GM18517 (cell line): Measurements from ENCODE around the gene PAX6.

Experiments
- ATAC-seq: cut with Tn5 transposase; IDR thresholded peaks from one replicate; pipeline ENCODE4 v1.9.1; 2021; ENCODE audit warnings: mild to moderate bottlenecking, moderate library complexity; ENCODE audit not compliant: unreplicated experiment

The PAX6 gene

DNA sequence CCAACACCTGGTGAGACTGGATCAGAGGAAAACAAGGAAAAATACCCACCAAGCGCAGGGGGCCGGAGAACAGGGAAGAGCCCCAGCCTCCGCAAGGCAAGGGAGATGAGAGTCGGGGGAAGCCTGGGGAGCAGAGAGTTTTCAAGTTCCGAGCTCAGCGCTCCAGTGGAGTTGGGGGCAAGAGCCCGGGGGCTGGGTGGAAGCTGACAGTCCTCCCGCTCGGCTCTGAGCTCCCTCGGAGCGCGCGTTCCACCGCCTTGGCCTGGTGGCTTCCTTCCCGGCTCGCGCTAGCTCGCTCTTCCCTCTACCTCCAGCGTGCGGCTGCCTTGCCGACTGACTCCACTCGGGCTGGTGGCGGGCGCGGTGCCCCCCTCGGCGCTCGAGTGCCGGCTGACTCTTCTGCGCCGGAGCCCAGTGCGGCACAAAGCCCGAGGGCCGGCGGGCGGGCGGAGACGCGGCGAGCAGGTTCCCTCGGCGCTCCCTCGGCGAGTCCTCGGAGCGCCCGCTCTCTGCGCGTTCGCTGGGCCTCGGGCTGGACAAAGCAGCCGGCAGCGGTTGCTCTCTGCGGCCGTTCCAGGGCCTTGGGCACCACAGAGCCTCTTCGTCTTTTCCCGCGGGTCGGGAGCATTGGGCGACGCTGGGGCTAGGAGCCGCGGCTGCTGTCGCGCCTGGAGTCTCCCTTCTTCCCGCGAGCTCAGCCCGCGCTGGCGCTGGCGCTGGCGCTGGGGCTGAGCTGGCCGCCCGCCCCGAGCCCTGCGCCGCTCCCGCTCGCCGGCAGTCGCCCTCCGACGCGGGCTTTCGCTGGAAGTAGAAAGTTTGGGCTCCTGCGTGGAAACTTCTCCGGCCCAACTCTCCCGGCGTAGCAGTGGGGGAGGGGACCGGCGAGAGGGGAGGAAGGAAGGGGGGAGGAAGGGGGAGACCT lies 1.0 kb downstream of the PAX6 start:
- ATAC-seq: no peak

DNA sequence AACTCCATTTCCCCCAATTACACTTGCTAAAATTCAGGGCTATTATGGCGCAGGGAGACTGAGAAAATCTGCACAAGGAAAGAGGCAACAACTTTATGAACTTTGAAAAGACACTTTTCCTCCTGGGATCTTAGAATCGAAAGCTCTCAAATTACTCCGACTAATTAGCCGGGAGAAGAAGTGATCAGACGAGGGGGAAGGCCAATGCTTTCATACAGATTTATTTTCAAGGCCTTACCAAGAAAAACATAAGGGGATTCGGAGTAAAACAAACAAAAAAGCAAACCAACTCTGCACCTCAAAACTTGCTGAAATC lies 1.6 kb downstream of the PAX6 start:
- no peak for ATAC-seq

DNA sequence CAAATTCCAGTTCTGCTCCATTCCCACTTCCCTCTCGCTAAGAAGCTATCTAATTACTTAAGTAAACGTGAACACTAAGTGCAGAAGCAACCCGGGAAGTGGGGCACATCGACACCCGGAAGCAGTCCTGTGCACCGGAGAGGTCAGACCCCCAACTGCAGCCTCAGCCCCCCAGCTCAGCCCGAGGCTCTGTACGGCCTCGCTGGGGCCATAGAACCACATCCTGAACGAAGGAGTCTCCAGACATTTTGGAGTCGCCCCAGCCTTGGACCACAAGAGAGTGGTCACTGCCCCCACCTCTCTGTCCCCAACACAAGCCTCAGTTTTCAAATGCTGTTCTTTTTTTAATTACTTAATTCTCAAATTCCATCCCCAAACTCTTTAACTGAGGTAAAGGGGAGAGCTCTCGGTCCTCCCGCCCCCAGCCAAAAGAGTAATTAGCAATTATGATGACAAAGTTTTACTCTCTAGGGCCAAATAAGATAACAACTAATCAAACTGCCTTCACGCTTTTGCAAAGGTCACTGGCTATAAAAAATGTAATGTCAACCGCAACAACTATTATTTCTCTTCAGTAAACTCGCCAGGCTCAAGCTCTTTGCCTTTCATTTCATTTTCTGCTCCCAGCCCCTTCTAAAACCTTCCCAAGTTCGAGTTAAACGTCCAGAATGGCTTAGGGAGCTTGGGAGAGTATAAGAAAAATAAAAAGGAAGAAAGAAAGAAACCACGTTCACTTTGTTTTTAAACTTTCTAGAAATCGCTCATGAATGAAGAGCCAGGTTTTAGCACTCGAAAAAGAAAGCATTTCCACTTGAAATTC lies 2.2 kb downstream of the PAX6 start:
- ATAC-seq: no peak

DNA sequence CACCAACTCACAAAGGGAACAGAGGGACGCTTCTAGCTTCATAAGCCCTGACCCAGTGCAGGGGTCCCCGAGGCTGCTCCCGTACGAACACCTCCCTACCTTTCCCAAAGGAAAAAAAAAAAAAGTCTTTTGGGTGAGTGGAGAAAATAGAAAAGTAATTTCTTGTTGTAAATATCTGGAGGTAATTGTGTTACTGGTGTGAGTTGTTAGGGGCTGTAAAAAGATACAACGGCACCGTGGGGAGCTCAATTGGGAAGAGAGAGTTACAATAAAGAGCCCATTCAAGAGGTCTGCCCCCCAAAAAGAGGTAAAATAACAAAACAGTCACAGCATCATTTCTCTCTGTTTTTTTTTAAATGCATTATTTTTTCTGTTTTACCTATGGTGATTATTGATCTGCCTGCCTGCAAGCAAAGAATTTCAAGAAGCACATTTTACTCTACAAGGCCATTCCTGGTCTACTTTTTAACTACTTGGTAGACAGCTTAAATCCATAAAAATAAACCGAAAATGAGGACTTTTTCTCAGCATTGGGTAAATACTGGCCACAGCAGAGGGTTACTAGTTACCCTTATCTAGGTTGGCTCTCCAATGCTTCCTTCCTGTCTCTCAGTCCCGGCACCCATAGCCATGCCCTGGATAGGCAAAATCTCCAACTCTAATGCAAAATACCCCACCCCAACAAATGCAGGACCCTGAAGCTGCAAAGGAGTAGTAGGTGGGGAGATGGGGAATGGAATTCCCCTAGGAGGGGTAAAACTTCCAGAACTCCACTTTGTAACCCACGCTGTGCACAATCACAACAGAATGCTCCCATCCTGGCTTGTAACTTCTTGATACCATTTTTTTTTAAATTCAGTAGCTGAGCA lies 3.1 kb downstream of the PAX6 start:
- ATAC-seq: no peak

DNA sequence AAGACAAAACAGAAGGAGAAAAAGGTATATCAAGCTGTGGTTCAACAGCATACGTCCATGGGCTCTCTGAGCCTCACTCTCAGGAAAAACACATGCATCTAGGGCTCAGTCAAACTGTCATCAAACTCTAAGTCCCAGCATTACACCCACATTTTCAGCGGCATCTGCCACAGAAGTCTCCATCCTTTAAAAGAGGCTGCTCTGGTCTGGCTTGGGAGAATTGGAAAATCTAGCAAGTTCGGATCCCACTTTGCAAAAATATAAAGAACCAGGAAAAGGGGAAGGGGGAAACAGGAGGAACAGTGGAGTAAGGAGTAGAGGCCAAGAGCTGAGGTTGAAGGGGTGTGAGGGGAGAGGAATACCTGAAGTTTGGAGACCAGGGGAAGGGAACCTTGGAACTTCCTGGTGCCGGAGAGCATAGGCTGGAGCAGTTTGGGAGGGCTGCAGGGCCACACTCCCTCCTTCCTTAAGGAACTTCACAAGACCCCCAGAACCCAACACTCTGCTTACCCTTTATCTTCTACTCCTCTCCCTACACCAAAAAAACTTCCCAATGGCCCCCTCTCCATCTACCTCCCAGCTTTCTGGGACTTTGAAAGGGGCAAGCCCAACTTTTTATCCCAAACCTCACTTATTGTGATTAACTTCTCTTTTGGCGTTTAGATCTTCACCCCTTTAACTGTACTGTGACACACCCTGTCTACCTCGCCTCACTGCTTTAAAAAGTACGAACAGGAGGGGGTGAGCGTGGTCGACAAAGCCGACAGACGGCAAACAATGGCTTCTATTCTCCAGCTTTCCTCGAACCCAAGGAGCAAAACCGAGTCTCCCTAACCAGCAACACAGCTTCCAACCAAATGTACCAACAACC lies 4.0 kb downstream of the PAX6 start:
- no peak for ATAC-seq

DNA sequence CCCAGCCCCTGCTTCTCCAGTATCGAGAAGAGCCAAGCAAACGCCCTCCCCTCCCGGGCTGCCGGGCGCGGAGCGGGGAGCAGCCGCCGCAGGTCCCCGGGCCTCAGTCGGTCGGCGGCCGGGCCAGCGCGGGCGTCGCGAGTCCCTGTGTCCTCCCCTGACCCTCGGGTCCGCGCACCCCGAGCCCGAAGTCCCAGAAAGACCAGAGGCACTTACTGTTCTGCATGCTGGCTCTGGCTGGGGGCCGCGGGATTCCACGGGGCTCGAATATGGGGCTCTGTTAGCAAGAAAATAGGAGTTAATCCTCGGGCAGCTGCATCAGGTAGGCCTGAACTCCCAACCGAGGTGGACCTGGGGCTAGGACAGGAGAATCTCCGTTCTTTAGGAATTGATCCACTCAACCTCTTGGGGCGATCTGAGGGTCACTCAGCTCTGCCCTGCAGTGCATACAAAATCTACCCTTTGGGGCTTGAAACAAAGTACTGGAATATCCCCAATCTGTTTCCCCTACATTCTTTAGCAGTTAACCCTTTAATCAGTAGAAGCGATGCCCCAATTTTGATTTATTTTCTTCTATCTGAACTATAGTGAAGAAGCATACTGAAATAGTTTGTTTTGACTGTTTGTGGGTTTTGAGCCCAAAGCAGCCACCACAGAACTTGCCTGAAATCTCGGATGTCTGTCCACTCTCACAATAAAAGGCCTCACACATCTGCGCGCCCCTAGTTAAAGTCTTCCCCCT lies 4.8 kb downstream of the PAX6 start:
- no peak for ATAC-seq

DNA sequence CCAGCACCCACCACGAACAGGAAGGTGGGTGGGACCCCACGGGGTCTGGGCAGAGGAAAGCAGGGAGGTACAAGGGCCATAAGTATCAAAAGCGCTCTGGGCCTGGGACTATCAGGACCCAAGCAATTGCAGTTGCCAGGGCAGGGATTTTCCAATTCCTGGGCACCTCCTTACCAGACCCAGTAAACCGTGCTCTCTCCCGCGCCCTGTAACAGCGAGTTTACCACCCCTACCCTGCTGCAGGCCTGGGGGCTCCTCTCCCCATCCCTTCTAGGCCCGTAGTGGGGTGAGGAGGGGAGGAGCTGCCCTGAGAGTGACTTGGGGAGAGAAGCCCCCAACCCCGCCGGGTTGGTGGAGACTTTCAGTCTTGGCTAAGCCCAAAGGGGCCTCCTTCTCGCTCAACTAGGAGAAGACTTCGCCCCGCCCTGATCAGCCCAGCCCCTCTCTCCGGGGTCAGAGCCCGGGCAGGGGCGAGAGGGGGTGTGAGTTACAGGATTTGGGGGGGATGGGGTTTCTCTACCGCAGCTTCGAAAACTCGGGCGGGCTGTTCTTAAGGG lies 5.4 kb downstream of the PAX6 start:
- ATAC-seq: no peak

DNA sequence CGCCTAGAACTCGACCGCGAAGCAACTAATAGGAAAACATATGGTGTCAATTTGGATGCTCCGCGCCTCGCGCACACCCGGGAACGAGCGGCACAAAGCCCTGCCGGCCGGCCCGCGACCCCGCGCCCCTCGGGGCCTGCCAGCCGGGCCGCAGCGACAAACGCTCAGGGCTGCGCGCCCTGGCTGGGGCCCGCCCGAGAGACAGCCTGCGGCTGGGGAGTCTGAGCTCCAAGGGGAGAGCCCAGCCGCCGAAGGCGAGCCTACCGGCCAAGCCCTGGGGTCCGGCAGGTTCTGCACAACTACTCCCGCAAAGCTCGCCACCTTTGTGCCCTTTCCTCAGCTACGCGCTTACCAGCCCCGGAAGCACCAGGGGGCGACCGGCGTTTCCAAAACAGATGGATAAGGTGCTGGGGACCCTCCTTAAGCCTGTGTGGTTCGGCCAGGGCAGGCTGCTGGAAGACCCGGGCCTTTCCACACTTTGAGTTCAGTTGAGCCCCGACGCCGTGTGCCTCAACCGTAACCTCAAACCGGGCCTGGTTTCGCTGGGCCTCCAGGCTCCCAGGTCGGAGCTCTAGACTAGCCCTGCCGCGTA lies 6.0 kb downstream of the PAX6 start:
- ATAC-seq: no peak

DNA sequence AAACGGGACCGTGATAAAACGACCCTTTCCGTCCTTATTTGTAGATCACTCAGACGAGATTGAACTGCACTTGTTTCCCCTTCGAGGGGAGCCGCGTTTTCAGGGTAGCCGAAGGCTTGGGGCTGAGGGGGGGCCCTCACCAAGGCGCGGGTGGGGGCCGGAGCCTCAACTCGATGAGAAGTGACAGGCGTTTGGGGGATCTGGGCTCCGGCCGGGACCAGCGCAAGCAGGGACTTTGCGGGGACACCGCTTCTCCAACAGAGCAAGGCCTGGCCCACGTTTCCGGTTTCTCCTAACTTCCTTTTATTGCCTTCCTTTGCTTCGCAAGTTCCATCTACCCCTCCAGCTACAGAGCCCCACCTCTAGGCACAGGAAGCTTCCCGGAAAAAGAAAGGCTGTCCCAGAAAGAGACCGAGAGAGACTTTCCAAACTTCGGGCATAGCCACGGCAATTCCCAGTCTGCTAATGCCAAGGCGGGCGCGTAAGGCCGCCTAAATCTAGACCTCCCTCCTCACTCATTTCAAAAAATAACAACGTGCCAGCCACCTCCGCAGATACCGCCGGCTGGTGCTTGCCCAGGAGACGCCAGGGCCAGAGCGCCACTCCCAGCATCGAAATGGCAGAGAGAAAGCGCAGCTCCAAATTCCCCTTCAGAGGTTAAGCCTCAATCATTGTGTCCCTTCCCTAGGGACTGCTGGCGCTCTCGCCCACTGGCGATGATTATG lies 6.6 kb downstream of the PAX6 start:
- no peak for ATAC-seq

DNA sequence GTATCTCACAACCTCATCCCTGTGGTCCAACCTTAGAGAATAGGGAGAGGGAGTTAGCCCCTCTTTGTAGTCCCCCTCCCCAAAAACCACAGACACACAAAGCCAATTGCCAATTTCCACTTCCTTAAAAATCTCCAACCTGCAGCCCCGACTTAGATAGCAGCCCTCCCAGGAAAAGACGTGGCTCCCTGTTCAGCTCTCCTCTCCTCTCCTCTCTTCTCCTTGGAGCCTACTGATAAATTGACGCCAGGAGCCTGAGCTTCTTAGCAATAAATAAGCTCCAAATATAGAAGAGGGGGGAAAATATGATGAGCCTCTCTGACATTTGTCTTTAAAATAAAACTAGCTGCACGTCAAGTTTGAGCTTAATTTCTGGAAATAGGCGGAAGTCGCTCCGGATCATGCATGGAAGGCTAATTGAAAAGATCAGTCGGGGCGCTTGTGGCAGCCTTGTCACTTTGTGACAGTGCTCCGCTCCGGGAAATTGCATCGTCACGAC lies 7.3 kb downstream of the PAX6 start:
- no peak for ATAC-seq

DNA sequence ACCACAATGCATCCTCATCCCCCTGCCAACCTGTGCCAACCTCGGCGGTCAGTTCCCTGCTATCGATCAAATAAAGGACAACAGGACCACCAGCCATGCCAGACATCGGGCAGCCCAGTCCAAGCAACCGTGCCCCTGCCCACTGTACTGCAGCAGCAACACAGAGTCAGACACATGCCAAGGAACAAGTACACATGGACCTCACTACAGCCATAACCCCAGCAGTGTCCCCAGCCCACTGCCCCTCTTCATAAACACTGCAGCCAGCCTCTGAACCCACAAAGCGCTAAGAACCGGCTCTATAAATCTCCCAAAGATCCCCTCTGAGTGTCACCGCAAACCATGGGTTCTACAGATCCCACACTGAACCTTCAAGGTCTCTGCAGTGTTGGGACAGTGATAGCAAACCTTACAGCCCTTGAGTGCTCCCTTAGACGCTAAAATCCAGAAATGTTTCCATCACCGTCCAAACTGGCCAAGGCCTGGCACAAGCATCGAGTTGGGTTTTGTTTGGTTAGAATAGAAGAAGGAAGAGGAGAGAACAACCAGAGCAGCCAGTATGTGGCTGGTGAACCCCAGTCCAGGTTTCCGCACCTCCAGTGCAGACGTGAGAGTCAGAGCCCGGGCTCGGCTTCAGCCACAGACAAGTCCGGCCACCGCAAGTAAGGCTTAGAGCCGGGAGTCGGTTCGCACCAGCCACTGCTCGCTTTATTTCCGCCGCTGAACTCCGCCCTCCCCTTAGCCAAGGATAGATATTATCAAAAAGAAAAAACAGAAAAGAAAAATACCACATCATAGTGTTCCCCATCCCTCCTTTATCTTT lies 7.9 kb downstream of the PAX6 start:
- no peak for ATAC-seq

DNA sequence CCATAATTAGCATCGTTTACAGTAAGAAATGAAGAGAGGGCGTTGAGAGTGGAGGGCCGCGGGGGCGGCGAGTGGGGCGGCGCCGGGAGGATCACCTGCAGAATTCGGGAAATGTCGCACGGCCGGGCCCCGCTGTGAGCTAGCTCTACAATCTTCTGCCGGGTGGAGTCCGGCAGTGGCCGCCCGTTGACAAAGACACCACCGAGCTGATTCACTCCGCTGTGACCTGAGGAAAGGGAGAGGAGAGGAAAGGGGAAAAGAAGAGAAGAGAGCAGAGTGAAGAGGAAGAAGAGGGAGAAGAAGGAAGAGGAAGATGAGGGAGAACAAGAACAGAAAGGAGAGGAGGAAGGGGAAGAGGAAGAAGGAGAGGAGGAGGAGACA lies 8.5 kb downstream of the PAX6 start:
- no peak for ATAC-seq

DNA sequence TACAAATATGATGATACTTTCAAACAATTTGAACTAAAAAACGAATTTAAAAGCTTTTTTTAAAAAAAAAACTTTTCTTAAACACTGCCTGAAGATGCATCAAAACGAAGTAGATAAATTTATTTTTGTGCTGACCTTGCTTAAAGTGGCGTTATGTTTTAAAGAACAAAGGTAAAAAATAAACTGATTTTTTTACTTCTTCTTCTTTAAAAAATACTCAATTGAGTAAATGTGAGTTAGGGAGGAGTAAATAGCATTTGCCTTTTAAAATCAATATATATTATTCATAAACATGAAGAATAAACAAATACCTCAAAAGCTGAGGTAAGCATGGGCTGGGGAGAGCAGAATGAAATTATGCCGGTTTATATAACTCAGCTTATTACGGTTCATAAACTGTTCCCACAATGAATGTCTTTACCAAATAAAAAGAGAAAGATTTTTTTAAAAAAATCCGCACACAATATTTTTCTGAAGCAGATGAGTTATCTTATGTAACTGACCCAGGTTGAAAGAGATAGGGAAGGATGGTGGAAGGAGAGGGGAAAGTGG lies 9.0 kb downstream of the PAX6 start:
- no peak for ATAC-seq

DNA sequence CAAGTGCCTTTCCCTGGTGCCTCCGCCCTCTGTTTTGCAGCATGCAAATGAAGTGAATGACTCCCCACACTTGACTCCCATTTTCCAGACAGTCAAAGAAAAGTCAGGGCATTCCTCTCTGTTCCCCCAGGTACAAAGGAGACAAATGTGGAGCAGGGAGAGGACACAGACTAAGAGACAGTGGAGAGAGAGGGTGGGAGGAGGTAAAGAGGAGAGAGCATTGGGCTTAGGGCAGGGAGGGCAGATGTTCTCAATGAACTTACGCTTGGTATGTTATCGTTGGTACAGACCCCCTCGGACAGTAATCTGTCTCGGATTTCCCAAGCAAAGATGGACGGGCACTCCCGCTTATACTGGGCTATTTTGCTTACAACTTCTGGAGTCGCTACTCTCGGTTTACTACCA lies 9.8 kb downstream of the PAX6 start:
- ATAC-seq: no peak

DNA sequence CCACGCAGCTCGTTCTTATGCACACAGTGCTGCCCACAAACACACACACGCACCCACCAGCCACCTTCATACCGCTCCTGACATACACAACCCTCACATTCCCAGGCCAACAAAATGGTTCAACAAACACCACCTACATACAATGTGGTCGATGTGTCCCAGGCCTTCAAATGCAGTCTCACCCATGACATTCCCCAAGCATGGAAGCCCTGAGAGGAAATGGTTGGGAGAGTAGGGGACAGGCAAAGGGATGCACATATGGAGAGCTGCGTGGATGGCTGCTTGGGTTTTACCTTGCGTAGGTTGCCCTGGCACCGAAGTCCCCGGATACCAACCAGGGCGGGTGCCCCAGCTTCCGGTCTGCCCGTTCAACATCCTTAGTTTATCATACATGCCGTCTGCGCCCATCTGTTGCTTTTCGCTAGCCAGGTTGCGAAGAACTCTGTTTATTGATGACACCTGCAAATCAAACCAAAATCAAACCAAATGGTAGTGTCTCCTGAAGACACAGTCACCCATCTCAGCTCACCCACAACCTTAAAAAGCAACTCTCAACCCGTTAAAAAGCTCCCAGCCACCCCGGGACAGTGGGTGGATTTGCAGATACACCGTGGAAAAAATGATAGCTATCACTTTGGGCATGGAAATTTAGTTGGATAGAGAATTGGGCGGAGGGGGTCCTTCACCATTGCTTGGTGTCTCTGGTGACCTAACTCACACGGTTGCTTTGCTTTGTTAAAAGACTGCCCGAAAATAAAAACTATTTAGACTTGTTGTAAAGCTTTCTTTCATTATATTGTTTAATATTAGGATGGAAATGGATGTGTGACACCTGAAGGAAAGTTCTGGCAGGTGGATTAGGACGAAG lies 10.5 kb downstream of the PAX6 start:
- no peak for ATAC-seq
